Ectodermal cell (in vitro differentiated cells): Measurements from ENCODE around the gene CDH6.

ENCODE experiments used
- H3K27ac ChIP-seq: 2 replicates; pipeline ENCODE4 v1.7.0; 2013; ENCODE audit warnings: mild to moderate bottlenecking, low read depth, low read length; ENCODE audit not compliant: insufficient read depth, poor library complexity, severe bottlenecking
- H3K27me3 ChIP-seq: 2 replicates; pipeline ENCODE4 v1.7.0; 2013; ENCODE audit warnings: mild to moderate bottlenecking, low read length; ENCODE audit not compliant: insufficient read depth, control insufficient read depth, poor library complexity, severe bottlenecking
- H3K36me3 ChIP-seq: one replicate; pipeline ENCODE4 v1.7.0; 2013; ENCODE audit warnings: low read length; ENCODE audit not compliant: control insufficient read depth, insufficient read depth
- H3K4me1 ChIP-seq: one replicate; pipeline ENCODE4 v1.7.0; 2013; ENCODE audit warnings: low read length; ENCODE audit not compliant: control insufficient read depth, insufficient read depth
- H3K4me3 ChIP-seq: 2 replicates; pipeline ENCODE4 v1.7.0; 2013; ENCODE audit warnings: low read depth, low read length, control low read depth; ENCODE audit not compliant: insufficient read depth
- H3K9me3 ChIP-seq: 2 replicates; pipeline ENCODE4 v1.7.0; 2013; ENCODE audit warnings: mild to moderate bottlenecking, low read length, moderate library complexity; ENCODE audit not compliant: control insufficient read depth
- WGBS, 2 experiments: methylation state at CpG; one replicate each; pipeline ENCODE4 v1.1.7; 2013; ENCODE audit warnings: missing lambda C conversion rate in 2 of 2; 5-methylcytosine and 5-hydroxymethylcytosine counted together

Gene CDH6

DNA sequence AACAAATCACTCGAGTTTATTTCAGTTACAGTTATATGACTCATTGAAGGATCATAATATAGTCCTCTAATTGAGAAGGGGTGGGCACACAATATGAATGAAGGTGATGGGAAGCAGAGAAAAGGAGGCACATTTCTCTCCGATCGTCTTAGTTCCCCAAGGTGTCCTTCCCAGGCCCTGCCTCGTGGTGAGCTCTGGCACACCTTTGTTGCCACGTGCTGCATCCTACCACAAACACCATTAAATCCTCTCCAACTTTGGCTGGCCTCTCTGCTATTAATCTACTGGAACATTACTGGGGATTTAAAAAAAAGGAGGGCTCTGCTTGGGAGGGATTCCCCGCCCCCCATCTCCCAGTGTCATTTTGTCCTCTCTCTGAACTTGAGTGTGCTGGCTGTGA is 42.9 kb downstream of the CDH6 start:
- no peak overlapping the region for H3K27ac ChIP-seq
- 88 to 91% methylated on average over 5 to 6 of the region's 6 CpGs for WGBS, 2 experiments

DNA sequence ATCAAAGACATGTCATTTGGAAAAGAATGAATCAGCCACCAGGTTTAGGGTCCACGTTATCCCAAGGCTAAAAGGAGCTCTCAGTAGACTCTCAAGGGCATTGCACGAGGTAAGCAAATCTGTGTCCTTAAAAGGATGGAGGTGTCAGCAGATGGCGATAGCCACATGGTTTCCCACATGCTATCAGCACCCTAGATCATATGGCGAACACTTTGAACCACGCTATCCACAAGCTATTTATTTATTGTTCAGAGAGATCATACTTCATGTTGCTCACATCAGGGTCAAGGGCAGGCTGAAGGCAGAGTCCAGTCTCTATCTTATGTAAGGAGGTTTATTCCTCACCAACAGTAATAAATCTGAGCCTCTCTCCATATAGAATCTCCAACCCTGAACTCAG is 43.7 kb downstream of the CDH6 start:
- H3K9me3 ChIP-seq = no peaks in the 10 kb centered on the region
- no peak overlapping the region for H3K27ac ChIP-seq
- H3K36me3 ChIP-seq = no peaks in the 10 kb centered on the region
- no peaks in the 10 kb centered on the region for H3K27me3 ChIP-seq
- no peak overlapping the region for H3K4me3 ChIP-seq
- no peaks in the 10 kb centered on the region for H3K4me1 ChIP-seq
- 79 to 82% methylated on average over 5 of the region's 5 CpGs for WGBS, 2 experiments

More for the DNA sequence above, 42.9 kb downstream of the CDH6 start:
- no peaks in the 10 kb centered on the region for H3K27me3 ChIP-seq
- H3K4me3 ChIP-seq = no peak overlapping the region
- H3K9me3 ChIP-seq = no peaks in the 10 kb centered on the region
- no peaks in the 10 kb centered on the region for H3K36me3 ChIP-seq
- H3K4me1 ChIP-seq = no peaks in the 10 kb centered on the region

DNA sequence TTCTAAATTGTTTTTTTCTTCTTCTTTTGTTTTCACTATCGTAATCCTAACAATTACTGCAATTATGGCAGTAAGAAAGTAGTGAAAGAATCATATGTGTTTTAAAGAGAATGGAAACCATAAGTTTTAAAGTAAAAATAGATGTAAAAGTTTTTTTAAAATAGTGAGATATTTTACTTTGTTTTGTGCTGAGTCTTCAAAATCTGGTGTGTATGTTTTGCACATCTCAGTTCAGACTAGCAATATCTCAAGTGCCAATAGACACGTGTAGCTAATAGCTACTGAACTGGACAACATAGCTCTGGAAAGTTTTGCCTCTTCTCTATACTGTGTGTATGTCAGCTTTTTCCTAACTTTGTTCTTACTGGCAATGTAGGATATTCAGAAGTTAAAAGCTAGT is 45.0 kb downstream of the CDH6 start:
- H3K27me3 ChIP-seq = no peaks in the 10 kb centered on the region
- WGBS, 2 experiments = 89 to 100% methylated on average over 1 of the region's 2 CpGs
- H3K4me3 ChIP-seq = no peak overlapping the region
- no peaks in the 10 kb centered on the region for H3K36me3 ChIP-seq
- no peaks in the 10 kb centered on the region for H3K4me1 ChIP-seq
- no peak overlapping the region for H3K27ac ChIP-seq
- no peaks in the 10 kb centered on the region for H3K9me3 ChIP-seq

DNA sequence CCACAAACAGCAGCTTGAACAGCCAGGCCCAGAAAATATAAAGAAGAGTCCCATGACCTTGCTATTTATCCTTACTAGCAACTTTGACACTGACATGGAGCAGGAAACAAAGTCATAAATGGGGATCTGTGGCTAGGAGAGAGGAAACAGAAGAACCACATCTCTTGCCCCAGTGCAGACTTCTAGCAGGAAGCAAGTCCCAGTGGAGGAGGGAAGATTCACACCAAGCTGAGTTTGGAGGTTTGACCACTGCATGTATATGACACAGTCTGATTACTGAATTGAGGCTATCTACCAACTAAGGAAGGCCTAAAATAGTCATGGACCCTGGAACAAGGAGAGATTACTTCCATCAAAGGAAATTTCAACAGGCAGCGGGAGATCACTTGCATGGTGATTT is 51.4 kb downstream of the CDH6 start:
- H3K27ac ChIP-seq = no peak overlapping the region
- H3K27me3 ChIP-seq = no peaks in the 10 kb centered on the region
- no peaks in the 10 kb centered on the region for H3K4me1 ChIP-seq
- 91 to 95% methylated on average over 1 of the region's 1 CpG for WGBS, 2 experiments
- H3K9me3 ChIP-seq = no peaks in the 10 kb centered on the region
- H3K4me3 ChIP-seq = no peak overlapping the region
- no peaks in the 10 kb centered on the region for H3K36me3 ChIP-seq

DNA sequence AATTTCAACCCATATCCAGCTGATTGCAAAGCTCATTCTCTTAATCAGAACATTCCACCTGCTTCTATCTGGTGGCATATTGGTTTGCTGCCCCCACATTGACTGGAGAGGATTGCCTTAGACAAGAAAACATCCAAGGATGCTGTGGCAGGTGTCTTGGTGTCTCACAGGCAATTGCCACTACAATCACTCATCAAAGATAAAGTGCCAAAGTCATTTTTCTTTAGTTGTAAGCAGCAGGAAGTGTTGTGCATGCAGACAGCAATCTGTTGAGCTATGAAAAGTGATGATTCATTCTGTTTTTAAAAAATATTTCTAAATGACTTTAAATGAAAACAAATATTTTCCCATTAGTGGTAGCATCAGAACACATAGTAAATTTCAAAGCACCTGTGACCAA is 53.9 kb downstream of the CDH6 start:
- no peaks in the 10 kb centered on the region for H3K9me3 ChIP-seq
- no peak overlapping the region for H3K27ac ChIP-seq
- H3K4me1 ChIP-seq = no peaks in the 10 kb centered on the region
- H3K4me3 ChIP-seq = no peak overlapping the region
- H3K36me3 ChIP-seq = no peaks in the 10 kb centered on the region
- H3K27me3 ChIP-seq = no peaks in the 10 kb centered on the region

DNA sequence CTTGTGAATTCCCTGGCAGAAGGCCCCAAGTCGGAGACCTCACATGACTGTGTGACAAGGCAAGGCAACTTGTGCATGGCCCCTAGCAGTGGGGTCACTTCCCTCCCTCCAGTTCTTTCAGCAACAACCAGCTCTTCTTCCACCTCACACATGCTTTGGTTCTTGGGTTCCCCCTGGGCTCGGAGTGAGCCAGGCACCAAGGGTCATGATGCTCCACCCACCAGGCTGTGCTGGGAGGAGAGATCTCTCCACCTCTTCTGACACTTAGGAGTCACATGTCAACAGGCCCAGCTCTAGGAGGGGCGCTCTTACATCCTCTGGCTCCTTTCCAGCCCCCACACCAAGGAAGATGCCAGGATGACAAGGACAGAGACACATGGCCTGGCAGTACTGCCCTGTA is 56.7 kb downstream of the CDH6 start:
- Histone ChIP-seq H3K4me3 (no peak overlapping the region), H3K9me3 (no peaks in the 10 kb centered on the region), H3K27me3 (no peaks in the 10 kb centered on the region), H3K27ac (no peak overlapping the region), H3K4me1 (no peaks in the 10 kb centered on the region), H3K36me3 (no peaks in the 10 kb centered on the region)
- 94 to 95% methylated on average over 3 of the region's 3 CpGs for WGBS, 2 experiments

DNA sequence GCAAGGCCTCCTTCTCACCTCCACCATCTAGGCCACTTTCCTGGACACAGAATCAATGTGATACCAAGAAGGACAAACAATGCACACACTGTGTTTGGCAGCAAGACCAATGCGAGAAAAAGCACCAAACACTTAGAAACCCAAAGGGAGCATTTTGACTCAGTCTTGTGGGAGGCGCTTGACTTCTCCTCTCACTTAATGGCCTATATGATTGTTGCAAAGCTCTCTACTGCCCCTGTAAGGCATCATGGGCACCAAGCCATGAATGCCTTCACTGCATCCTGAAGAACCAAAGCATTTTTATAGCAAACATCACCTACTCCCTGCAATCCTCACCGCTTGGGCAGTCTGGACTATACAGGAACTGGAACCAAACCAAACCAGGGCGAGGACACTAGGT is 57.5 kb downstream of the CDH6 start:
- no peaks in the 10 kb centered on the region for H3K9me3 ChIP-seq
- peaks cover 1% of the 10 kb centered on the region for H3K4me1 ChIP-seq
- no peaks in the 10 kb centered on the region for H3K27me3 ChIP-seq
- H3K4me3 ChIP-seq = no peak overlapping the region
- WGBS, 2 experiments = 93 to 97% methylated on average over 4 of the region's 4 CpGs
- H3K36me3 ChIP-seq = no peaks in the 10 kb centered on the region
- no peak overlapping the region for H3K27ac ChIP-seq

DNA sequence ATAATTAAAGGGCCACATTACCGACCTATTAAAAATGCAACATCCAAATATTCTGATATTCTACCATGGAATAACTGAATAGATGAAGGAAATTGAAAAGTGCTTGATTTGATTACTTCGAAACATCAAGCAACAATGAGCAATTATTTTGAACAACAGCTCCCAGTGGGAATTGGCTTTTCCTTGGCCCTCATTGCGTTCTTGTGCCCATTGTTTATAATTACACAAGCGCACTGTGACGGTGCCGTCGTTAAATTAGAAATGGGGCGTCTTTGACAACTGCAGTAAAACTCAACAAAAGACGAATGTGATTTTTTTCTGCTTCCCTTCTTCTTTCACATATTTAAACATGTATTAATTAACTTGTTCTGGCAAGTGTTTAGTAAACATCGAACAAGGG is 61.6 kb downstream of the CDH6 start:
- WGBS, 2 experiments = 84% methylated on average over 9 of the region's 10 CpGs
- Histone ChIP-seq H3K27ac (no peak overlapping the region), H3K27me3 (no peaks in the 10 kb centered on the region), H3K4me3 (no peak overlapping the region), H3K36me3 (no peaks in the 10 kb centered on the region), H3K9me3 (no peaks in the 10 kb centered on the region), H3K4me1 (peaks cover 11% of the 10 kb centered on the region)

DNA sequence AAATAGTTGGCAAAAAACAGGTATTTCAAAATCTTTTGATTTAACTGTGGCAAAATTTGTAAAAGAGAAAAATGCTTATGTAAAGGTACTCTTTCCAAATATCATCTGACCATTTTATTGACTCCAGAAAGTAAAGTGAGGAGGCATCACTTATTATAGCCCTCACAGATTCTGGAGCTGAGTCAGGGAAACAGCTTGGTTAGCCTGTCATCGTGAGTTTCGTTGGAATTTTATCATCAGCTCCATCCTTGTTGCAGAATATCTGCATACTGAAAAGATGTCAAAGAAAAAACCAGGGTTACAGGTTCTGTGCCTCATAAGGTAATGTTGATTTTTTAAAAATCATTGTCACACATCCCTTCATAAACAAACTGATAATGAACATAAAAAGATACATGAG is 74.8 kb downstream of the CDH6 start:
- no peaks in the 10 kb centered on the region for H3K9me3 ChIP-seq
- H3K27me3 ChIP-seq = no peaks in the 10 kb centered on the region
- no peaks in the 10 kb centered on the region for H3K4me1 ChIP-seq
- H3K27ac ChIP-seq = no peak overlapping the region
- WGBS, 2 experiments = 95 to 96% methylated on average over 2 of the region's 2 CpGs
- H3K36me3 ChIP-seq = no peaks in the 10 kb centered on the region
- H3K4me3 ChIP-seq = no peak overlapping the region

DNA sequence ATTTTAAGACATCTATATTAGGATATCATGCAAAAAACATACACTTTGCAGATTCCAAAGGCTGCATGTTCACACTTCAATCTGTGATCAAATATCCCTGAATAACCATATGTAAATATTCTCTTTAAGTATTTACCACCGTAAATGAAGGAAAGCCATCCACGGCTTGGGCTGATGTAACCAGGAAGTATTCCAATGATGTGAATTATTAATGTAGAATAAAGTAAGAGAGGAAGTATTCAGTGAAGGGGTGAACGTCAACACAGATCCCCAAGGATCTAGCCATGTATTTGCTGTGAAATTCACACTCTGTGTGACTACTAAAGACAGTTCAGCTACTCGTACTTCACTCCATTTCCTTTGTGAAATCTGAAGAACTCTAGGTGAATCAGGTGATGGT is 75.2 kb downstream of the CDH6 start:
- no peak overlapping the region for H3K27ac ChIP-seq
- H3K9me3 ChIP-seq = no peaks in the 10 kb centered on the region
- H3K4me3 ChIP-seq = no peak overlapping the region
- no peaks in the 10 kb centered on the region for H3K36me3 ChIP-seq
- H3K27me3 ChIP-seq = no peaks in the 10 kb centered on the region
- no peaks in the 10 kb centered on the region for H3K4me1 ChIP-seq
- 93 to 98% methylated on average over 3 to 4 of the region's 4 CpGs for WGBS, 2 experiments

DNA sequence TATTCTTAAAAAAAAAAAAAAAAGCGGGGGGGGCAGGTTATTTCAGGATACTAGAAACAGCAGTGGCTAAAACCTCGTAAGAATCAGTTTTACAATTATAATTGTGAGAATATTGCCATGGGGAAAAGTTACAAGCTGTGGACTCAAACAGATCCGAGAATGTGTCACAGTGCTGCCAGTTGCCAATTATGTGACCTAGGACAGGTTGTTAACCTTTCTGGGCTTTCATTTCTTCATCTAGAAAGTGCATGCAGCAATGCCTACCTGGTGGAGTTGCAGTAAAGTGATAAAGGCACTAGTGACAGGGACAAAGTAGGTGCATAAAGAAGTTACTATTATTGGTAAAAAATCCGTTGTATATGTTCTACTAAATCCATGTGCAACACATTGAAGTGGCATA is 75.8 kb downstream of the CDH6 start:
- WGBS, 2 experiments = 82 to 86% methylated on average over 3 to 4 of the region's 4 CpGs
- H3K27ac ChIP-seq = no peak overlapping the region
- H3K4me3 ChIP-seq = no peak overlapping the region
- H3K27me3 ChIP-seq = no peaks in the 10 kb centered on the region
- H3K9me3 ChIP-seq = no peaks in the 10 kb centered on the region
- H3K36me3 ChIP-seq = no peaks in the 10 kb centered on the region
- no peaks in the 10 kb centered on the region for H3K4me1 ChIP-seq
